IMR-90 (cell line): ENCODE data around the gene ADCY1. TPM values are rescaled to one million over a fixed set of nuclear protein-coding genes. Genes with fewer than 3 reads are reported as not detected.

Experiments used
- ATAC-seq: fragments of 200-7000 bp; cut with Tn5 transposase; 2 replicates; pipeline ENCODE4 v1.9.1; 2020; ENCODE audit warnings: low read depth, mild to moderate bottlenecking, moderate library complexity
- BruUV-seq: library from RNA; stranded (reverse); fragments of 400-500 nt; replicated peaks from 2 replicates; lab custom pipeline; 2021; lab: Mats Ljungman, UMichigan
- CTCF ChIA-PET: fragments of 300-600 bp; formaldehyde crosslinking; extraction: SDS; loops from one replicate; lab custom pipeline; 2021; ENCODE audit warnings: antibody characterized with exemption; lab: Yijun Ruan, JAX
- POLR2A ChIA-PET: fragments of 300-600 bp; sonication (Branson Sonifier 250); formaldehyde crosslinking; loops from one replicate; lab custom pipeline; 2022; ENCODE audit warnings: antibody characterized with exemption; ENCODE audit not compliant: unreplicated experiment; lab: Charles Lee
- DNase-seq: peaks from one replicate; pipeline ENCODE4 v3.0.0; 2013
- H2AFZ ChIP-seq: replicated peaks from 2 replicates; pipeline ENCODE3; 2013; ENCODE audit warnings: low read length, mild to moderate bottlenecking; ENCODE audit not compliant: poor library complexity
- H2AK5ac ChIP-seq: 2 replicates; pipeline ENCODE4 v1.6.1; 2013; ENCODE audit warnings: low read depth, low read length, inconsistent platforms
- H2AK9ac ChIP-seq: replicated peaks from 2 replicates; pipeline ENCODE3; 2013; ENCODE audit warnings: mild to moderate bottlenecking, low read depth, low read length, moderate library complexity; ENCODE audit not compliant: poor library complexity
- H2BK120ac ChIP-seq: 2 replicates; pipeline ENCODE4 v1.6.1; 2013; ENCODE audit warnings: low read depth, low read length, inconsistent platforms
- H2BK15ac ChIP-seq: 3 replicates; pipeline ENCODE4 v1.6.1; 2013; ENCODE audit warnings: low read depth, low read length, inconsistent platforms
- H2BK20ac ChIP-seq: 2 replicates; pipeline ENCODE4 v1.6.1; 2013; ENCODE audit warnings: low read depth, mild to moderate bottlenecking, inconsistent platforms, low read length, moderate library complexity
- H2BK5ac ChIP-seq: 2 replicates; pipeline ENCODE4 v1.6.1; 2013; ENCODE audit warnings: mild to moderate bottlenecking, low read depth, low read length, inconsistent platforms; ENCODE audit not compliant: poor library complexity, severe bottlenecking
- H3K14ac ChIP-seq: replicated peaks from 2 replicates; pipeline ENCODE4 v1.6.1; 2013; ENCODE audit warnings: low read depth, low read length, inconsistent platforms
- H3K18ac ChIP-seq: 2 replicates; pipeline ENCODE4 v1.6.1; 2013; ENCODE audit warnings: low read depth, low read length, control low read depth
- H3K23ac ChIP-seq: 2 replicates; pipeline ENCODE4 v1.6.1; 2013; ENCODE audit warnings: low read depth, low read length, inconsistent platforms
- H3K27ac ChIP-seq: 2 replicates; pipeline ENCODE4 v1.5.1; 2013; ENCODE audit warnings: mild to moderate bottlenecking, control low read depth, low read length; ENCODE audit not compliant: insufficient read depth
- H3K27me3 ChIP-seq: 2 replicates; pipeline ENCODE4 v1.6.1; 2013; ENCODE audit warnings: low read length; ENCODE audit not compliant: control insufficient read depth, insufficient read depth
- H3K36me3 ChIP-seq: 2 replicates; pipeline ENCODE4 v1.6.1; 2013; ENCODE audit warnings: low read length, mixed read lengths; ENCODE audit not compliant: control insufficient read depth, insufficient read depth
- H3K4ac ChIP-seq: 2 replicates; pipeline ENCODE4 v1.6.1; 2013; ENCODE audit warnings: low read depth, low read length, inconsistent platforms
- H3K4me1 ChIP-seq: 2 replicates; pipeline ENCODE4 v1.6.1; 2013; ENCODE audit warnings: low read length, mixed read lengths; ENCODE audit not compliant: control insufficient read depth, insufficient read depth
- H3K4me2 ChIP-seq: 2 replicates; pipeline ENCODE4 v1.6.1; 2013; ENCODE audit warnings: low read depth, mild to moderate bottlenecking, control low read depth, low read length, moderate library complexity
- H3K4me3 ChIP-seq: 2 replicates; pipeline ENCODE4 v1.5.1; 2013; ENCODE audit warnings: low read depth, mild to moderate bottlenecking, control low read depth, low read length, moderate library complexity; ENCODE audit not compliant: insufficient read depth
- H3K56ac ChIP-seq: 2 replicates; pipeline ENCODE4 v1.6.1; 2013; ENCODE audit warnings: low read length, inconsistent platforms; ENCODE audit not compliant: insufficient read depth; ENCODE audit errors: extremely low read depth
- H3K79me1 ChIP-seq, 2 experiments: 2 replicates each; pipeline ENCODE4 v1.6.1; 2013; ENCODE audit warnings: low read length in 2 of 2, inconsistent platforms in 1 of 2, low read depth in 1 of 2
- H3K9ac ChIP-seq: 2 replicates; pipeline ENCODE4 v1.6.1; 2013; ENCODE audit warnings: low read depth, low read length, control low read depth
- H3K9me1 ChIP-seq: 2 replicates; pipeline ENCODE4 v1.6.1; 2013; ENCODE audit warnings: low read length, inconsistent platforms; ENCODE audit not compliant: insufficient read depth
- H3K9me3 ChIP-seq: 2 replicates; pipeline ENCODE4 v1.6.1; 2013; ENCODE audit warnings: low read length; ENCODE audit not compliant: control insufficient read depth, insufficient read depth
- H4K20me1 ChIP-seq: 2 replicates; pipeline ENCODE4 v1.6.1; 2013; ENCODE audit warnings: low read length, inconsistent platforms; ENCODE audit not compliant: insufficient read depth
- H4K5ac ChIP-seq: 2 replicates; pipeline ENCODE4 v1.6.1; 2013; ENCODE audit warnings: mild to moderate bottlenecking, low read depth, low read length, control low read depth
- H4K8ac ChIP-seq, 2 experiments: 2 replicates each; pipeline ENCODE4 v1.6.1; 2013; ENCODE audit warnings: low read depth in 2 of 2, low read length in 2 of 2, control low read depth in 1 of 2, inconsistent platforms in 1 of 2
- H4K91ac ChIP-seq: 2 replicates; pipeline ENCODE4 v1.6.1; 2013; ENCODE audit warnings: low read depth, low read length, inconsistent platforms; ENCODE audit not compliant: insufficient read depth
- BHLHE40 ChIP-seq: fragments of 150-350 bp; IDR thresholded peaks from 2 replicates; pipeline ENCODE4 v1.6.1; 2016; ENCODE audit warnings: mild to moderate bottlenecking, low read depth, low read length
- CHD1 ChIP-seq: IDR thresholded peaks from 2 replicates; pipeline ENCODE4 v1.6.1; 2012; ENCODE audit warnings: low read depth, low read length, improper control_type of control experiment
- CTCF ChIP-seq: conservative IDR thresholded peaks from 2 replicates; pipeline ENCODE4 v1.5.1; 2012; ENCODE audit warnings: mild to moderate bottlenecking, low read depth, low read length, improper control_type of control experiment
- ELK1 ChIP-seq: fragments of 150-350 bp; IDR thresholded peaks from 2 replicates; pipeline ENCODE4 v1.6.1; 2016; ENCODE audit warnings: low read depth, mild to moderate bottlenecking, low read length, moderate library complexity, borderline replicate concordance
- MAFK ChIP-seq: IDR thresholded peaks from 2 replicates; pipeline ENCODE4 v1.6.1; 2012; ENCODE audit warnings: low read depth, low read length, improper control_type of control experiment
- MAZ ChIP-seq: IDR thresholded peaks from 2 replicates; pipeline ENCODE4 v1.6.1; 2012; ENCODE audit warnings: low read depth, mild to moderate bottlenecking, low read length, improper control_type of control experiment, moderate library complexity, borderline replicate concordance
- NFE2L2 ChIP-seq: fragments of 150-350 bp; IDR thresholded peaks from 2 replicates; pipeline ENCODE4 v1.6.1; 2016; ENCODE audit warnings: low read depth, mild to moderate bottlenecking, low read length
- RAD21 ChIP-seq: IDR thresholded peaks from 2 replicates; pipeline ENCODE4 v1.6.1; 2012; ENCODE audit warnings: low read length, improper control_type of control experiment
- RCOR1 ChIP-seq: IDR thresholded peaks from 2 replicates; pipeline ENCODE4 v1.6.1; 2012; ENCODE audit warnings: mild to moderate bottlenecking, low read length, improper control_type of control experiment; ENCODE audit not compliant: insufficient replicate concordance
- RFX5 ChIP-seq: IDR thresholded peaks from 2 replicates; pipeline ENCODE4 v1.8.0; 2012; ENCODE audit warnings: low read depth, mild to moderate bottlenecking, low read length, moderate library complexity
- USF2 ChIP-seq: fragments of 150-350 bp; IDR thresholded peaks from 2 replicates; pipeline ENCODE4 v1.6.1; 2017; ENCODE audit warnings: mild to moderate bottlenecking, antibody characterized with exemption, low read length, low read depth
- WGBS, 2 experiments: methylation state at CpG; one replicate each; pipeline versions ENCODE4 v1.1.5 to v1.1.7; 2013; ENCODE audit warnings: missing lambda C conversion rate in 2 of 2; ENCODE audit not compliant: insufficient read length in 1 of 2; ENCODE audit errors: extremely low coverage in 2 of 2; 5-methylcytosine and 5-hydroxymethylcytosine counted together
- dilution Hi-C: fragments of 300-500 bp; cut with HindIII; formaldehyde crosslinking; loops from one replicate; pipeline ENCODE4 v1.14.3; 2018; ENCODE audit warnings: low sequenced_read_pairs; ENCODE audit not compliant: unreplicated experiment
- in situ Hi-C: fragments of 300-500 bp; cut with MboI; formaldehyde crosslinking; loops from 3 replicates; pipeline ENCODE4 v1.14.3; 2019; ENCODE audit warnings: low sequenced_read_pairs, inconsistent platforms, mixed read lengths
- intact Hi-C: fragments of 100-400 bp; cut with micrococcal nuclease; formaldehyde crosslinking; loops from 2 replicates; pipeline ENCODE4 v1.10.0; 2022
- polyA plus RNA-seq, 3 experiments: library from polyadenylated mRNA; depleted of rRNA; stranded (reverse); fragments of >200 nt; gene quantifications; 2 replicates each; pipeline ENCODE4 v1.2.3, GENCODE V29; 2012; ENCODE audit warnings: low replicate concordance in 1 of 3
- total RNA-seq: library from RNA; depleted of rRNA; stranded (reverse); fragments of >200 nt; gene quantifications from 2 replicates; pipeline ENCODE4 v1.2.3, GENCODE V29; 2012

Gene ADCY1
- total and polyA plus RNA-seq, 2 of the 4 experiments (the other 2 are of a cell fraction) = 0.18 to 0.24 TPM

GRCh38 chr7:45598886-45599520 lies 24.8 kb downstream of the ADCY1 start:
- in situ Hi-C loops = no loop called here

More at GRCh38 chr7:45598886-45599520, 24.8 kb downstream of the ADCY1 start:
- H4K20me1 ChIP-seq = no peaks in the 10 kb centered on the region; the same call in 1 of the 2 replicates
- ChIA-PET CTCF (interaction anchor here (0.7 kb wide), 1 partner anchor 7 kb away, joined by 3 read pairs; no protein-coding TSS in a partner anchor), POLR2A (no interaction called here)
- TF ChIP-seq BHLHE40 (no peak), NFE2L2 (no peak), RFX5 (no peak), CTCF (no peak), CHD1 (no peak), ELK1 (no peak), MAZ (no peak), RCOR1 (no peak), RAD21 (no peak), USF2 (no peak), MAFK (no peak)
- intact Hi-C loops (no loop called here), dilution Hi-C loops (no loop called here)
- H3K4ac ChIP-seq = no peak overlapping the region
- H3K23ac ChIP-seq = no peak overlapping the region
- H4K8ac ChIP-seq = no peak overlapping the region
- H2BK120ac ChIP-seq = no peak overlapping the region
- no peak overlapping the region for H4K91ac ChIP-seq
- no peak overlapping the region for H3K4me3 ChIP-seq
- H3K9ac ChIP-seq = no peak overlapping the region
- H2AK5ac ChIP-seq = no peak overlapping the region
- no peak overlapping the region for H2AK9ac ChIP-seq
- no peak overlapping the region for H3K18ac ChIP-seq
- WGBS, 2 experiments = 83% methylated on average over 6 of the region's 14 CpGs; no CpG with 5 or more reads in 1 of the 2 experiments
- no peak overlapping the region for H3K27ac ChIP-seq
- H2BK15ac ChIP-seq = no peak overlapping the region
- H3K27me3 ChIP-seq = peaks cover 16% of the 10 kb centered on the region
- no peaks in the 10 kb centered on the region for H3K9me3 ChIP-seq
- no peaks in the 10 kb centered on the region for H3K4me1 ChIP-seq
- no peak overlapping the region for H3K4me2 ChIP-seq
- H3K14ac ChIP-seq = no peak overlapping the region
- DNase-seq (no peak), ATAC-seq (no peak)
- H3K9me1 ChIP-seq = no peaks in the 10 kb centered on the region
- H3K56ac ChIP-seq = no peak overlapping the region
- no peaks in the 10 kb centered on the region for H3K79me1 ChIP-seq
- no peak overlapping the region for H4K5ac ChIP-seq
- no peak overlapping the region for H2BK5ac ChIP-seq
- H2BK20ac ChIP-seq = no peak overlapping the region
- no peaks in the 10 kb centered on the region for H3K36me3 ChIP-seq
- BruUV-seq = no TSS peak
- H2AFZ ChIP-seq = no peak overlapping the region
